Measurements from ENCODE around the gene ATP11B. TPM values are rescaled to one million over a fixed set of nuclear protein-coding genes. Genes with fewer than 3 reads are reported as not detected.

ATP11B gene
- total and polyA plus RNA-seq, 9 of the 15 experiments (the other 6 are each of a cell fraction or from before 2014, with no cell fraction given): 11.9 to 68.7 (median 41.8) TPM

GRCh38 chr3:182959474-182960350 lies 166.4 kb downstream of the ATP11B start (continued):
- TF ChIP-seq REST (IDR thresholded peaks at IDR 0.05; ENCODE audit: borderline replicate concordance): no peak
- TF ChIP-seq REST (CRISPR knock-in tag; IDR thresholded peaks at IDR 0.05; ENCODE audit: low read depth): no peak
- no peak for TF ChIP-seq ILF3 (IDR thresholded peaks at IDR 0.05; ENCODE audit: borderline replicate concordance)
- no peak for TF ChIP-seq MED1 (CRISPR knock-in tag; IDR thresholded peaks at IDR 0.05; ENCODE audit: borderline replicate concordance)
- no peak for TF ChIP-seq ZNF263 (CRISPR knock-in tag; IDR thresholded peaks at IDR 0.05; ENCODE audit: borderline replicate concordance)
- no peak for TF ChIP-seq CTBP1 (IDR thresholded peaks at IDR 0.05; ENCODE audit: borderline replicate concordance)
- TF ChIP-seq KAT7 (CRISPR knock-in tag; IDR thresholded peaks at IDR 0.05; ENCODE audit: borderline replicate concordance): no peak
- no peak for TF ChIP-seq GABPB2 (CRISPR knock-in tag; conservative IDR thresholded peaks at IDR 0.05)
- TF ChIP-seq, protein P1, sequence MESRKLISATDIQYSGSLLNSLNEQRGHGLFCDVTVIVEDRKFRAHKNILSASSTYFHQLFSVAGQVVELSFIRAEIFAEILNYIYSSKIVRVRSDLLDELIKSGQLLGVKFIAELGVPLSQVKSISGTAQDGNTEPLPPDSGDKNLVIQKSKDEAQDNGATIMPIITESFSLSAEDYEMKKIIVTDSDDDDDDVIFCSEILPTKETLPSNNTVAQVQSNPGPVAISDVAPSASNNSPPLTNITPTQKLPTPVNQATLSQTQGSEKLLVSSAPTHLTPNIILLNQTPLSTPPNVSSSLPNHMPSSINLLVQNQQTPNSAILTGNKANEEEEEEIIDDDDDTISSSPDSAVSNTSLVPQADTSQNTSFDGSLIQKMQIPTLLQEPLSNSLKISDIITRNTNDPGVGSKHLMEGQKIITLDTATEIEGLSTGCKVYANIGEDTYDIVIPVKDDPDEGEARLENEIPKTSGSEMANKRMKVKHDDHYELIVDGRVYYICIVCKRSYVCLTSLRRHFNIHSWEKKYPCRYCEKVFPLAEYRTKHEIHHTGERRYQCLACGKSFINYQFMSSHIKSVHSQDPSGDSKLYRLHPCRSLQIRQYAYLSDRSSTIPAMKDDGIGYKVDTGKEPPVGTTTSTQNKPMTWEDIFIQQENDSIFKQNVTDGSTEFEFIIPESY (CRISPR knock-in tag; IDR thresholded peaks at IDR 0.05): no peak
- TF ChIP-seq CTCFL (IDR thresholded peaks at IDR 0.05; ENCODE audit: borderline replicate concordance, insufficient read depth, low read depth, low read length, poor library complexity, severe bottlenecking): no peak
- 0 out of 2 replicates have a peak, but pooled peaks have one; percentile 26 for TF ChIP-seq ETV1 (tag; conservative IDR thresholded peaks at IDR 0.05; ENCODE audit: low read depth)
- no peak for TF ChIP-seq U2AF1 (optimal IDR thresholded peaks at IDR 0.05; ENCODE audit: low read depth, low read length)
- TF ChIP-seq NR2C1 (IDR thresholded peaks at IDR 0.05): peak; percentile 90
- TF ChIP-seq NR2C1 (tag; IDR thresholded peaks at IDR 0.05): peak; percentile 91
- TF ChIP-seq ZNF354B (CRISPR knock-in tag; IDR thresholded peaks at IDR 0.05): no peak
- no peak for TF ChIP-seq FUS (optimal IDR thresholded peaks at IDR 0.05; ENCODE audit: low read depth, low read length)
